Sigmoid colon (tissue), 4 donors: Measurements from ENCODE around the gene BANK1.

Experiments used
- CTCF ChIP-seq, 4 experiments: fragments of 450-650 bp in 3 of 4; fragments of 200-600 bp in 1 of 4; IDR thresholded peaks; one replicate each; pipeline ENCODE4 v1.5.1; 2016 to 2019; ENCODE audit warnings: antibody characterized with exemption in 4 of 4, mild to moderate bottlenecking in 3 of 4, moderate library complexity in 2 of 4
- POLR2AphosphoS5 ChIP-seq, 4 donors: sonication (generic); formaldehyde crosslinking; IDR thresholded peaks; one replicate each; pipeline ENCODE4 v1.6.1; 2017; ENCODE audit warnings: antibody characterized with exemption in 4 of 4

GRCh38 chr4:101870874-101871273, 80.3 kb downstream of the BANK1 start:
- TF ChIP-seq CTCF (IDR thresholded peaks at IDR 0.05) (no peak), POLR2AphosphoS5 (IDR thresholded peaks at IDR 0.05) (no peak)
